Spleen (tissue), 7 donors: ENCODE data around the gene ISCA2.

ENCODE experiments used
- POLR2A ChIP-seq, 3 donors: fragments of 450-650 bp; IDR thresholded peaks; one replicate each; pipeline ENCODE4 v1.5.1; 2017; ENCODE audit warnings: antibody characterized with exemption in 3 of 3, mild to moderate bottlenecking in 1 of 3
- POLR2AphosphoS5 ChIP-seq, 3 donors: sonication (generic); formaldehyde crosslinking; IDR thresholded peaks; one replicate each; pipeline ENCODE4 v1.5.1; 2017; ENCODE audit warnings: antibody characterized with exemption in 3 of 3
- TF ChIP-seq, protein P1 (sequence below), 11 experiments: fragments of 200-600 bp in 7 of 11; fragments of 450-650 bp in 4 of 11; sonication (generic) in 4 of 11; IDR thresholded peaks in 8 of 11; conservative IDR thresholded peaks in 3 of 11; 1 replicate in 7 of 11; 2 replicates in 4 of 11; pipeline versions ENCODE4 v1.4.0 to v1.8.0; 2016 to 2021; ENCODE audit warnings: antibody characterized with exemption in 11 of 11, inconsistent platforms in 4 of 11, mild to moderate bottlenecking in 1 of 11
- donor health status: DM: no; HTN: no; CAD: no; lungs with moderate emphysema.
- donor health status: DM: no; HTN: no; CAD: no.
- donor health status: DM: no; HTN: no; CAD: no.

DNA sequence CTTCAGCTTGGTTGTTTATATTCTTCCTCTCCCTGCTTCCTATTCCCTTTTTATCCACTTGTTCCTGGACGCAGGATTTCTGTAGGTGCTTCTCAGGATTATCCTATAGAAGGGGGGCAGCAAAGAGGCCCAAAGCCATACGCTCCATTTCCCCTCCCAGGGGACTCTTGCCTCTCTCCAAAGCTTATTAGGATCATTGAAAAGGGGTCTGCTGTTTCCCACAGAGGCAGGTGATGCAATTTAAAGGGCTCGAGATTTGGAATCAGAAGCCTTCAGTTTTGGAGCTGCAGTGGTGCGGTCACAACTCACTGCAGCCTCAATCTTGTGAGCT lies 36.0 kb upstream of the ISCA2 start:
- TF ChIP-seq, protein P1, sequence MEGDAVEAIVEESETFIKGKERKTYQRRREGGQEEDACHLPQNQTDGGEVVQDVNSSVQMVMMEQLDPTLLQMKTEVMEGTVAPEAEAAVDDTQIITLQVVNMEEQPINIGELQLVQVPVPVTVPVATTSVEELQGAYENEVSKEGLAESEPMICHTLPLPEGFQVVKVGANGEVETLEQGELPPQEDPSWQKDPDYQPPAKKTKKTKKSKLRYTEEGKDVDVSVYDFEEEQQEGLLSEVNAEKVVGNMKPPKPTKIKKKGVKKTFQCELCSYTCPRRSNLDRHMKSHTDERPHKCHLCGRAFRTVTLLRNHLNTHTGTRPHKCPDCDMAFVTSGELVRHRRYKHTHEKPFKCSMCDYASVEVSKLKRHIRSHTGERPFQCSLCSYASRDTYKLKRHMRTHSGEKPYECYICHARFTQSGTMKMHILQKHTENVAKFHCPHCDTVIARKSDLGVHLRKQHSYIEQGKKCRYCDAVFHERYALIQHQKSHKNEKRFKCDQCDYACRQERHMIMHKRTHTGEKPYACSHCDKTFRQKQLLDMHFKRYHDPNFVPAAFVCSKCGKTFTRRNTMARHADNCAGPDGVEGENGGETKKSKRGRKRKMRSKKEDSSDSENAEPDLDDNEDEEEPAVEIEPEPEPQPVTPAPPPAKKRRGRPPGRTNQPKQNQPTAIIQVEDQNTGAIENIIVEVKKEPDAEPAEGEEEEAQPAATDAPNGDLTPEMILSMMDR (IDR thresholded peaks at IDR 0.05 in 8 of 11, conservative IDR thresholded peaks at IDR 0.05 in 3 of 11): no peak
- no peak for TF ChIP-seq POLR2A (IDR thresholded peaks at IDR 0.05)
- TF ChIP-seq POLR2AphosphoS5 (IDR thresholded peaks at IDR 0.05): no peak
